GM12892 (cell line): ENCODE results near the gene ESRRA.

Experiments
- POLR2A ChIP-seq: IDR thresholded peaks from 2 replicates; pipeline ENCODE4 v1.6.1; 2011; ENCODE audit warnings: low read depth, low read length, control low read depth
- POLR2AphosphoS5 ChIP-seq: IDR thresholded peaks from 2 replicates; pipeline ENCODE4 v1.6.1; 2011; ENCODE audit warnings: low read depth, low read length, control low read depth
- TAF1 ChIP-seq: IDR thresholded peaks from 2 replicates; pipeline ENCODE4 v1.6.1; 2011; ENCODE audit warnings: low read depth, mild to moderate bottlenecking, control low read depth, low read length, borderline replicate concordance

- TF ChIP-seq POLR2AphosphoS5 (no peak), POLR2A (no peak), TAF1 (no peak)
These were observed 59.1 kb downstream of the ESRRA start for GRCh38 chr11:64364435-64364834.
